Measurements from ENCODE around the gene REC8. TPM values are rescaled to one million over a fixed set of nuclear protein-coding genes. Genes with fewer than 3 reads are reported as not detected.

The REC8 gene
- total and polyA plus RNA-seq, 12 donors, result 2.5 to 17.7 (median 4.3) TPM

- 77 to 83% methylated on average over 5 of the region's 5 CpGs for WGBS, 2 donors
- Histone ChIP-seq H3K4me3 (peak within 1 kb of the TSS in 9 of 10 donors; percentile 10 to 50 (median 41)), H3K4me1 (peaks cover 14 to 38% (median 24%) of the 10 kb centered on the region in 9 donors), H3K36me3 (no peaks in the 10 kb centered on the region), H3K27ac (peak within 1 kb of the TSS; percentile 81 to 98 (median 94)), H3K9me3 (no peaks in the 10 kb centered on the region), H3K27me3 (no peaks in the 10 kb centered on the region)
- TF ChIP-seq CTCF (IDR thresholded peaks at IDR 0.05), result no peak
- DNase-seq (no peak), ATAC-seq (no peak)
- intact Hi-C loops (cut with DNase I), result loop anchor here in 2 of 10 donors (2.0 kb wide), 1 partner anchor 16 kb away; the partner anchor contains the start of genes DCAF11 (in 2 of the 2) and NRL (in 2 of the 2)
Measured at GRCh38 chr14:24130380-24130716, 41.5 kb upstream of the REC8 start, which contains the start of gene FITM1. Gene FITM1 (plus strand): TSS chr14:24130659. CDS start chr14:24131564, 905 bp downstream.

GRCh38 chr14:24130717-24131548 lies 40.9 kb upstream of the REC8 start:
- DNase-seq, result peak; percentile 77 to 83
- 12 to 26% methylated on average over 7 of the region's 7 CpGs for WGBS, 2 donors
- H3K4me1 ChIP-seq, result peaks cover 14 to 41% (median 26%) of the 10 kb centered on the region in 9 donors
- H3K36me3 ChIP-seq, result no peaks in the 10 kb centered on the region
- peak; percentile 52 to 87 (median 78) for ATAC-seq
- intact Hi-C loops (cut with DNase I), result loop anchor here in 3 of 10 donors (1.0 to 2.0 kb wide), 2 partner anchors 16 kb away; partner anchors contain the start of genes DCAF11 (in 2 of the 3) and NRL (in 2 of the 3)
- TF ChIP-seq CTCF (IDR thresholded peaks at IDR 0.05), result no peak
- peak overlapping the region; percentile 81 to 98 (median 94) for H3K27ac ChIP-seq
- H3K27me3 ChIP-seq, result no peaks in the 10 kb centered on the region
- H3K4me3 ChIP-seq, result peak overlapping the region in 9 of 10 donors; percentile 10 to 50 (median 41)
- no peaks in the 10 kb centered on the region for H3K9me3 ChIP-seq

GRCh38 chr14:24131549-24131966 lies 40.3 kb upstream of the REC8 start:
- peaks cover 14 to 44% (median 33%) of the 10 kb centered on the region in 9 donors for H3K4me1 ChIP-seq
- WGBS, 2 donors, result 36 to 41% methylated on average over 15 of the region's 15 CpGs
- H3K9me3 ChIP-seq, result no peaks in the 10 kb centered on the region
- peak overlapping the region; percentile 2 to 50 (median 36) for H3K4me3 ChIP-seq
- H3K36me3 ChIP-seq, result no peaks in the 10 kb centered on the region
- TF ChIP-seq CTCF (IDR thresholded peaks at IDR 0.05), result no peak
- DNase-seq, result peak in 1 of 2 donors; percentile 44
- peak overlapping the region; percentile 81 to 98 (median 94) for H3K27ac ChIP-seq
- no peaks in the 10 kb centered on the region for H3K27me3 ChIP-seq
- peak in 6 of 8 donors; percentile 21 to 55 (median 46) for ATAC-seq
- intact Hi-C loops (cut with DNase I), result loop anchor here in 3 of 10 donors (1.0 to 2.0 kb wide), 2 partner anchors 16 to 17 kb away; partner anchors contain the start of genes DCAF11 (in 2 of the 3) and NRL (in 2 of the 3)

GRCh38 chr14:24132061-24132685 lies 39.7 kb upstream of the REC8 start:
- ATAC-seq (peak in 4 of 8 donors; percentile 1 to 8 (median 6)), DNase-seq (peak in 1 of 2 donors; percentile 50)
- H3K9me3 ChIP-seq, result no peaks in the 10 kb centered on the region
- intact Hi-C loops (cut with DNase I), result no loop called here
- H3K4me3 ChIP-seq, result peak overlapping the region; percentile 2 to 50 (median 36)
- H3K36me3 ChIP-seq, result peaks cover 0 to 2% (median 0%) of the 10 kb centered on the region in 9 donors
- no peak for TF ChIP-seq CTCF (IDR thresholded peaks at IDR 0.05)
- 31 to 35% methylated on average over 24 of the region's 24 CpGs for WGBS, 2 donors
- H3K27ac ChIP-seq, result peak overlapping the region; percentile 81 to 98 (median 94)
- H3K4me1 ChIP-seq, result peaks cover 20 to 50% (median 39%) of the 10 kb centered on the region in 9 donors
- no peaks in the 10 kb centered on the region for H3K27me3 ChIP-seq
